Limb (tissue), 2 donors: ENCODE results near the gene RPS19.

Source experiments
- DNase-seq, 2 donors: peaks; one replicate each; pipeline ENCODE4 v3.0.0-alpha.2; 2016; ENCODE audit errors: extremely low spot score in 2 of 2

Gene RPS19

GRCh38 chr19:41879080-41879479 lies 19.0 kb downstream of the RPS19 start:
- no peak for DNase-seq

- no peak for DNase-seq
These were observed 19.7 kb downstream of the RPS19 start for GRCh38 chr19:41879670-41880328.

DNA sequence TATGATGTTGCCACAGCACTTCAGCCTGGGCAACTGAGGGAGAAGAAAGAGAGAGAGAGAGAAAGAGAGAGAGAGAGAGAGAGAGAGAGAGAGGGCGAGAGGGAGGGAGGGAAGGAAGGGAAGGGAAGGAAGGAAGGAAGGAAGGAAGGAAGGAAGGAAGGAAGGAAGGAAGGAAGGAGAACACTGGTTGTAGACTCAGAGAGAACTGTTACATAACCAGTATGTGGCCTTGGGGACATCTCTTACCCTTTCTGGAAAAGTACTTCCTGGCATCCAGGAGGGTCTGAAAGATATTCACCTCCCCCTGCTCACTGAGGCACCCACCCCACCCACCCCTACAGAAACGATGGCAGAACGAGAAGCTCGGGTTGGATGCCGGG lies 20.3 kb downstream of the RPS19 start:
- no peak for DNase-seq

DNA sequence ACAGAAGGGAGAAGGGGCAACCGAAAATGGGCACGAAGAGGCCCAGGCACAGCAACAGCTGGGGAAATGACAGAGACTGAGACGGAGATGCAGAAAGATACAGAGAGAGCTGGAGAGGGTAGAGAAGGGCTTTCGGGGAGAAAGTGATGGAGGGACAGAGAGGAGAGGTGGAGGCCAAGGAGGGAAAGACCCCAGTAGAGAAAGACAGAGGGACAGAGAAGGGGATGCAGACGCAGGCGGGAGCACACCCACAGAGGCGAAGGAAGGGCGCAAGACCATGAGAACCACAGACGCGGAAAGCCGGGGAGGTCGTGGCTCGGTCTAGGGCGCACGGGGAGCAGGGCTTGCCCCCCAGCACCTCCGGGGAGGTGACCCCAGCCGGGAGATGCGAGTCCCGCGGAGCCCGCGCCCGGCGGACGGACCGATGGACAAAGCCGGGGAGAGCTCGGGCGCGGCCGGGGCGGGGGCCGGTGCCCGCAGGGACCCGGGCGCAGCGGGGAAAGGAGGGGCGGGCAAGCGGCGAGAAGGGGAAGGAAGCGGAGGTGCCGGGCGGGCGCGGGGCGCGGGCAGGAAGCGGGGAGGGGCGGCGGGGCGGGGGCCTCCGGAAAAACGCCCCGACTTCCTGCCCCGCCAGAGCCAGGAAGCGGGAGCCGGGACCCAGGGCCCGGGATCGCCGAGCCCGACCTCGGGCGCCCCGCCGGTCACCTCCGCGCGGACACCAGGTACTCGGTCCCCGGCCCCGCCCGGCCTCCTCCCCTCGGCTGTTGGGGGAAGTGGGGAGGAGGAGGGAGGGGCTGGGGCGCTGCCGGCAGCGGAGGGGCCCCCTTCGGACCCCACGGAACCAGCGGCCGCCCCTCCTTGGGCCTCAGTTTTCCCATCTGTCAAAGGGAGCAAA lies 22.8 kb downstream of the RPS19 start, which contains the start of gene ARHGEF1:
ARHGEF1 (plus strand) TSS at position 617 of the 895 bp plus-strand sequence. CDS start 4,899 bp downstream, outside the sequence.
- DNase-seq = peak in 1 of 2 donors; percentile 63

- DNase-seq = no peak
These were observed 23.4 kb downstream of the RPS19 start for GRCh38 chr19:41883463-41883820.

DNA sequence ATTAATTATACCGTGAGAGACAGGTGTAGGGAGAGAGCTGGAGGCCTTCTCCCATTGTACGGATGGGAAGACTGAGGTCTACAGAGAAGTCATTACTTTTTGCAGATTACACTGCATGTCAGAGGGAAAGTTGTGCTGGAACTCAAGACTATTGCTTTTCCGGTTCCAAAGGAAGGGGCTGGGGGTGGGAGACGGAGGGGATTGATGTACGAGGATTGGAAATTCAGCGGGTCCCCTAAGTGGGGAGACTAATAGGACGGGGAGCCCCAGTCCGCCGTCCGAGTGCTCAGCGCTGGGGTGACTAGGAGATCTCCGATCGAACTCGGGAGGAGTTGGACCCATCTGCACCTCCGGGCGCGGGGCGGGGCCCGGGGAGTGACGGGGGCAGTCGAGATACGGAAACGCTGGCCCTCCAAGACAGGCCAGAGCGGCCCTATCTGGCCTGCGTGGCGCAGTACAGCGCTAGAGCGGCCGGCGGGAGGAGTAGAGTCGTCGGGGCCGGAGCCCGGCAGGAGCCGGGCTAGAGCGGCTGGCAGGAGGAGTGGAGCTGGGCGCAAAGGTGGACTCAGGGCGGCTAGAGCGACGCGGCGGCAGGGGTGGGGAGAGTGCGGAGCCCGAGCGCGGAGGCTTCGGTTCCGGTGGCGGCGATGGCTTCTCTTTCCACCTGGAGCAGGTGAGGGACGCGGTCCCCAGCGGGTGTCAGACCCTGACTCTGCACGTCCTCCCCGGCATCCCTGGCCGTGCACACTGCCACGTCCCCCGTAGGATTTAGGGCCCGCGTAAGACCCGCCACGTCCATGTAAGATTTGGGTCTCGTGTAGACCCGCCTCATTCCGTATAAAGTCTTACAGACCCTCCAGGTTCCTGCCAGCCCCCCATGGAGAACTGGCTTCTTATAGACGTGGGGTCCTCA lies 24.0 kb downstream of the RPS19 start:
- peak; percentile 95 to 98 for DNase-seq

DNA sequence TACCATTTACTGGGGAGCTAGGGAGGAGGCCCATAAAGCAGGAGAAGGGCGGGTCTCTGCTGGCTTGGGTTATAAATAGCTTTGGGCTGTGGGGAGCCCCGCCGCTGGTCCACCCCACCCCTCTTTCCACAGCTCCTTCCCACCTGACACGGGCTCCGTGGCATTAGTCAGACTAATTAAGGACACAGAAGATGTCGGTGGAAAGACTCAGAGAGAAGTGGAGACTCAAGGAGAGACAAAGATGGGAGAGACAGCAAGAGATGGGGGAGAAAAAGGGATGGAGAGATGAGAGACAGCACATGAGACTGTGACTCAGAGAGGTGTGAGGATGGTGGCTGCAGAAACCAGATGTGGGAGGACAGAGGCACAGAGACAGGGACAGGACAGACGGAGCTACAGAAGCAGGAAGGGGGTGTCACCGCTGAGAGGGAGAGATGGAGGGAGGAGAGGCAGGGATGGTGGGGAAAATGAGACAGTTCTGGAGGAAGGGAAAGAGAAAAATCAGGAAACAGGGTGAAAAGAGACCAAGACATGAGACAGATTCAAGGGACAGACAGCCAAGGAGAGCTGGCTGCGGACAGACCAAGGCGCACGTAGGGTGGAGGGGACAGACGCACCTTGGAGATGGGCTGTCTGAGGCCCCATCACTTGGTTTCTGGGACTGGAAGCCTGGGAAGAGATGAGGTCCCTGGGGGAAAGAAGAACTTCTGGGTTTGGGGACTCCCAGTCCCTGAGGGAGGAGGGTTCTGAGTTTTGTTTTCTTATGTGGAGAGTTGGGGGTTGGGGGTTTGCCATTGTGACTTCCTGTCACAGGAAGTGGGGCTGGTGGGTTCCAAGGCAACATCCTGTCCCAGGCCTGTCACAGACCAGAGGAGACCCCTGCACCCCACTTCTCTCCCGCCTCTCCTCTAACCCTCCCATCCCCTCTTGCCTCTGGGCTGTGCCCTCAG lies 27.0 kb downstream of the RPS19 start:
- no peak for DNase-seq

GRCh38 chr19:41887711-41888382 lies 27.8 kb downstream of the RPS19 start:
- peak; percentile 27 to 66 for DNase-seq

DNA sequence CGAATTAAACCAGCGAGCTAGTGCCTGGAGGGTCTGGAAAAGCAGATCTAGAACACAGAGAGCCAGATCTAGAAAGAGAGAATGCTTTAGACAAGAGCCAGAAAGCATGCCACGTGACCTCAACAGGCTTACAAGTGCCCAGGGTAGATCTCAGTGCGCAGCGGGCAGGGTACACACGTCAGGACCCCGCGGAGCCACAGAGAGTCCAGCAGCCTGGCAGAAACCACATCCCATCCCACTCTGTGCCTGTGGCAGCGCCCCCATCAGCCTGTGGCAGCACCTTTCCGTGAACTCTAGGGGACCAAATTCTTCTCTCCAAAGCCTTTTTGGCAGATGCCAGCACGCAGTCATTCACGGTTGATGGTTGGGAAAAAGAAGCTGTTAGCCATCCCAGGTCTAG lies 28.9 kb downstream of the RPS19 start:
- DNase-seq = no peak

DNA sequence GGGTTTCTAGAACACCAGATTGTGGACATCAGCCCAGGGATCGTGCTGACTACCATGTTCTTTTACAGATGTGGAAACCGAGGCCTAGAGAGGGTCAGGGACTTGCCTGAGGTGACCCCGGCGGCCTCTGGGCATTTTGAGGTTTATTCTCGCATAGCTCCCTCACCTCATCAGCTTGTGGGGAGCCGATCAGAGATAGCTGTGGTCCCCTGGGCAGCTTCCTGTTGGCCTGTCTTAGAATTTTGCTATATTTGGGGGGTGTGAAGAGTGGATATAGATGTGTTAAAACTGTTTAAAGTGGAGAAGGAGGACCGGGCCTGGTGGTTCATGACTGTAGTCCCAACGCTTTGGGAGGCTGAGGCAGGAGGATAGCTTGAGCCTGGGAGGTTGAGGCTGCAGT lies 29.8 kb downstream of the RPS19 start:
- no peak for DNase-seq

- DNase-seq = no peak
These were observed 30.9 kb downstream of the RPS19 start for GRCh38 chr19:41890936-41891335.

- no peak for DNase-seq
These were observed 32.3 kb downstream of the RPS19 start for GRCh38 chr19:41892173-41892902.

- DNase-seq = no peak
These were observed 33.8 kb downstream of the RPS19 start for GRCh38 chr19:41893899-41894298.

- DNase-seq = no peak
These were observed 34.3 kb downstream of the RPS19 start for GRCh38 chr19:41894350-41894749.

DNA sequence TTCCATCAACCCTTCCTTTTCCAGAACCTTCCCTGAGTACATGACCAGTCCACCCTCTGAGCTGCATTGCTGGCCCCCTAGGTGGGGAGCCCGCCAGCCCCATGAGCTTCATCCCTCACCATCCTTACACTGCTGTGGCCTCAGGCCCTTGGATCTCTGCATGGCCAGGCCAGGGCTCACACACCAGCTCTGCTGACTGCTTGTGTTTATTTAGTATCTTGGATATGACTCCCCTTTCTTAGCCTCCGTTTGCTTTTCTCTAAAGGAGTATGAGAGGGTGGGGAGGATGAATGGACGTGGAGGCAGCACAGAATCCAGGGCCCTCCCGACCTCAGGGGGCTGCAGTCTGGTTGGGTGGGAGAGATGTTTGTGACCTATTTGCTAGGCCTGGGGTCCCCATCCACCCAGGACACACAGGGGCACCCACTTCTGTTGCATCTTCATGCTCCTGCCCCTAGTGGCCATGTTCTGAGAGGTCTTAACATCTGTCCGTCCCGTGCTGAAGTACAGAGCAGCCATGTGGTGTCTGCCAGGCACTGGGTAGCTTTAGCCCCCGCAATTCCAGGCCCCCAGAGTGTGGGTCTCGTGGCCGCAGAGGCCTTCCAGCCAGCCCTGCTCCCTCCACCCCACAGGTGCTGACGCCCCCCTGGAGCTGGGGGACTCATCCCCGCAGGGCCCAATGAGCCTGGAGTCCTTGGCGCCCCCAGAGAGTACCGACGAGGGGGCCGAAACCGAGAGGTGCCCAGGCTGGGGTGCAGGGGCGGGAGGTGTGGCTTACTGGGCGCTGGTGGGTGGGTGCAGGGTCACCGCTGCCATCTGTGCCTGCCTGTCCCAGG lies 35.9 kb downstream of the RPS19 start:
- no peak for DNase-seq

- DNase-seq = no peak
These were observed 36.5 kb downstream of the RPS19 start for GRCh38 chr19:41896581-41896942.

DNA sequence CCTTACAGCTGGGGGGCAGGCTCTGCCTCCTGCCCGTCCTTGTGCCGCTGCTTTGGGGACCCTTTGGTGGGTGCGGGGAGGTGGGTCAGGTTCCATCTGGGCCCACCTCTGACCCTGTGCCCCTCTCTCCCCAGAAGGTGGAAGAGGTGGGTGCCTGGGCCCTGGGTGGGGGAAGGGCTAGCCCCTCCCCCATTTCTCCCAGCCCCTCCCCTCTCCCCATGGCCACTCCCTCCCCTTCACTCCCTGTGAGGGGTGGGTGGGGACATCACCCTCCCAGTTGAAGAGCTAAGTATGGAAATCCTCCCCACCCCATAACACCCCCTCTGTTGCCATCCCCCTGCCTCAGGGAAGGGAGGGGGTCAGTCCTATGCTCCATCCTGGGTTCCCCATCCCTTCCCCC lies 37.1 kb downstream of the RPS19 start:
- no peak for DNase-seq

DNA sequence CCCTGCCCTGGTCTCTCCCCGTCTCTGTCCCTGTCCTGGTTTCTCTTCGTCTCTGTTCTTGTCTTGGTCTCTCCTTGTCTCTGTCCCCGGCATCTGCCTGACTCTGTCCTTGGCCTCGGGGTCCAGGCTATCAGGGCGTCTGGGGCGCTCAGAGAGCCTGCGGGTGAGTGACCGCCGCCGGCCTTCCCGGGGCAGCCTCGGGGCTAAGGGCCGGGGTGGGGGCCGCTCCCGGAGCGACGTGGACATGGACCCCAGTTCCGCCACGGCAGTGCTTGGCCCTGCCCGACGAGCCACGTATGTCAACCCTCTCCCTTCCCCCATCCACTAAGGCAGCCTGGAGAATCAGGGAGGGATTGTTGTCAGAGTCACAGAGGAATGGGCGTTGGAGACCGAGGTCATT lies 37.8 kb downstream of the RPS19 start:
- DNase-seq = no peak

GRCh38 chr19:41898235-41898634 lies 38.2 kb downstream of the RPS19 start:
- no peak for DNase-seq
